Thyroid gland (tissue), 4 donors: ENCODE measurements around the gene DCAF7. TPM values are rescaled to one million over a fixed set of nuclear protein-coding genes. Genes with fewer than 3 reads are reported as not detected.

Experiments
- DNase-seq, 2 donors: peaks; one replicate each; pipeline ENCODE4 v3.0.0-alpha.2; 2019
- H3K27ac ChIP-seq, 3 donors: fragments of 200-600 bp; sonication (generic); 1 replicate in 2 of 3; 2 replicates in 1 of 3; pipeline ENCODE4 v1.5.1; 2016 to 2019; ENCODE audit warnings: mild to moderate bottlenecking in 1 of 3, moderate library complexity in 1 of 3
- H3K27me3 ChIP-seq: fragments of 200-600 bp; sonication (generic); one replicate; pipeline ENCODE4 v1.5.1; 2019
- H3K36me3 ChIP-seq, 2 donors: fragments of 200-600 bp; sonication (generic); one replicate each; pipeline ENCODE4 v1.5.1; 2016 to 2019
- H3K4me1 ChIP-seq, 2 donors: fragments of 200-600 bp; sonication (generic); one replicate each; pipeline ENCODE4 v1.5.1; 2017 to 2019
- H3K4me3 ChIP-seq, 3 donors: fragments of 200-600 bp; sonication (generic); replicated peaks in 1 of 3; 1 replicate in 2 of 3; 2 replicates in 1 of 3; pipeline ENCODE4 v1.5.1; 2016; ENCODE audit warnings: mild to moderate bottlenecking in 1 of 3
- H3K9me3 ChIP-seq: fragments of 200-600 bp; sonication (generic); one replicate; pipeline ENCODE4 v1.5.1; 2017
- CTCF ChIP-seq, 6 experiments: fragments of 200-600 bp in 3 of 6; fragments of 450-650 bp in 3 of 6; sonication (generic) in 3 of 6; IDR thresholded peaks; one replicate each; pipeline ENCODE4 v1.5.1; 2016 to 2019; ENCODE audit warnings: antibody characterized with exemption in 6 of 6, mild to moderate bottlenecking in 2 of 6, inconsistent platforms in 1 of 6, moderate library complexity in 1 of 6
- POLR2A ChIP-seq, 2 donors: fragments of 450-650 bp; IDR thresholded peaks; one replicate each; pipeline ENCODE4 v1.6.1; 2017; ENCODE audit warnings: antibody characterized with exemption in 2 of 2, mild to moderate bottlenecking in 2 of 2, moderate library complexity in 1 of 2
- WGBS, 2 donors: methylation state at CpG; one replicate each; pipeline ENCODE4 v1.1.5; 2017; 5-methylcytosine and 5-hydroxymethylcytosine counted together
- intact Hi-C: fragments of 100-400 bp; cut with DNase I; formaldehyde crosslinking; loops from one replicate; pipeline ENCODE4 v1.15.1; 2023
- total RNA-seq, 4 donors: library from RNA; depleted of rRNA; stranded (reverse); fragments of >200 nt; gene quantifications; one replicate each; pipeline ENCODE4 v1.2.3, GENCODE V29; 2016

The DCAF7 gene
- total RNA-seq, 4 donors from 2014 or later: 35.1 to 44.8 (median 40.5) TPM

- 2% methylated on average over 18 to 24 of the region's 32 CpGs for WGBS, 2 donors
- H3K4me1 ChIP-seq: peaks cover 27 to 29% of the 10 kb centered on the region in 2 donors
- no peaks in the 10 kb centered on the region for H3K36me3 ChIP-seq
- H3K4me3 ChIP-seq: peak overlapping the region; percentile 65 to 99 (median 85)
- DNase-seq: peak in 1 of 2 donors; percentile 9
- peak overlapping the region; percentile 57 to 86 (median 79) for H3K27ac ChIP-seq
- intact Hi-C loops: no loop called here
- no peaks in the 10 kb centered on the region for H3K27me3 ChIP-seq
- peak in 1 of 6 experiments; percentile 1 for TF ChIP-seq CTCF (IDR thresholded peaks at IDR 0.05)
- TF ChIP-seq POLR2A (IDR thresholded peaks at IDR 0.05): no peak
- no peaks in the 10 kb centered on the region for H3K9me3 ChIP-seq
Observed at GRCh38 chr17:63550817-63551639, 751 bp downstream of the DCAF7 start.

GRCh38 chr17:63552211-63552610 is 1.9 kb downstream of the DCAF7 start:
- intact Hi-C loops: no loop called here
- Histone ChIP-seq H3K27ac (no peak overlapping the region), H3K4me1 (peaks cover 27 to 29% of the 10 kb centered on the region in 2 donors), H3K36me3 (no peaks in the 10 kb centered on the region), H3K27me3 (no peaks in the 10 kb centered on the region), H3K9me3 (no peaks in the 10 kb centered on the region), H3K4me3 (no peak overlapping the region)
- WGBS, 2 donors: 60 to 71% methylated on average over 6 of the region's 6 CpGs
- no peak for TF ChIP-seq CTCF (IDR thresholded peaks at IDR 0.05)
- no peak for TF ChIP-seq POLR2A (IDR thresholded peaks at IDR 0.05)
- DNase-seq: no peak

- no peak for TF ChIP-seq POLR2A (IDR thresholded peaks at IDR 0.05)
- no peak for TF ChIP-seq CTCF (IDR thresholded peaks at IDR 0.05)
Observed at GRCh38 chr17:63555500-63556156, 5.4 kb downstream of the DCAF7 start.

GRCh38 chr17:63557416-63557815 is 7.1 kb downstream of the DCAF7 start:
- H3K36me3 ChIP-seq: no peaks in the 10 kb centered on the region
- no peaks in the 10 kb centered on the region for H3K27me3 ChIP-seq
- TF ChIP-seq POLR2A (IDR thresholded peaks at IDR 0.05) (no peak), CTCF (IDR thresholded peaks at IDR 0.05) (no peak)
- no peak overlapping the region for H3K4me3 ChIP-seq
- H3K27ac ChIP-seq: no peak overlapping the region
- DNase-seq: no peak
- H3K4me1 ChIP-seq: peaks cover 8 to 20% of the 10 kb centered on the region in 2 donors
- 96 to 97% methylated on average over 2 of the region's 2 CpGs for WGBS, 2 donors
- intact Hi-C loops: no loop called here
- no peaks in the 10 kb centered on the region for H3K9me3 ChIP-seq

More at GRCh38 chr17:63555500-63556156, 5.4 kb downstream of the DCAF7 start:
- Histone ChIP-seq H3K9me3 (no peaks in the 10 kb centered on the region), H3K36me3 (no peaks in the 10 kb centered on the region), H3K4me3 (no peak overlapping the region), H3K27ac (no peak overlapping the region), H3K27me3 (no peaks in the 10 kb centered on the region), H3K4me1 (peaks cover 21 to 27% of the 10 kb centered on the region in 2 donors)
- DNase-seq: peak; percentile 22 to 50
- 69 to 75% methylated on average over 7 of the region's 7 CpGs for WGBS, 2 donors
- intact Hi-C loops: no loop called here

GRCh38 chr17:63558441-63558840 is 8.2 kb downstream of the DCAF7 start:
- no peak overlapping the region for H3K4me3 ChIP-seq
- no peaks in the 10 kb centered on the region for H3K36me3 ChIP-seq
- H3K27me3 ChIP-seq: no peaks in the 10 kb centered on the region
- intact Hi-C loops: no loop called here
- WGBS, 2 donors: 88 to 93% methylated on average over 3 of the region's 3 CpGs
- no peaks in the 10 kb centered on the region for H3K9me3 ChIP-seq
- no peak for TF ChIP-seq POLR2A (IDR thresholded peaks at IDR 0.05)
- no peak for DNase-seq
- peaks cover 2 to 12% of the 10 kb centered on the region in 2 donors for H3K4me1 ChIP-seq
- no peak overlapping the region for H3K27ac ChIP-seq
